HL-60 (cell line): ENCODE results near the gene ENO1.
A peak's percentile ranks its signal among the peaks of the same experiment; 100 is the strongest.

Source experiments
- DNase-seq, 2 experiments: peaks; one replicate each; pipeline ENCODE4 v3.0.0-alpha.2; 2010 to 2020; ENCODE audit warnings: low read depth in 1 of 2, low spot score in 1 of 2
- H3K27ac ChIP-seq: fragments of 250-450 bp; sonication (Bioruptor Pico); replicated peaks from 2 replicates; pipeline ENCODE4 v1.5.1; 2020; ENCODE audit warnings: mild to moderate bottlenecking, moderate library complexity
- H3K27me3 ChIP-seq: fragments of 250-450 bp; sonication (Bioruptor Pico); 2 replicates; pipeline ENCODE4 v1.5.1; 2021; ENCODE audit warnings: mild to moderate bottlenecking, moderate library complexity; ENCODE audit not compliant: insufficient read depth, poor library complexity, severe bottlenecking
- H3K4me3 ChIP-seq: replicated peaks from 2 replicates; pipeline ENCODE4 v1.5.1; 2011; ENCODE audit warnings: mild to moderate bottlenecking, control low read depth, low read length; ENCODE audit not compliant: insufficient read depth
- CTCF ChIP-seq: IDR thresholded peaks from one replicate; pipeline ENCODE4 v1.5.1; 2011; ENCODE audit warnings: low read length, control low read depth, inconsistent platforms; ENCODE audit not compliant: insufficient read depth
- GABPA ChIP-seq: IDR thresholded peaks from 2 replicates; pipeline ENCODE4 v1.6.1; 2012; ENCODE audit warnings: low read depth
- POLR2AphosphoS5 ChIP-seq: IDR thresholded peaks from 2 replicates; pipeline ENCODE4 v1.6.1; 2012; ENCODE audit warnings: low read depth
- REST ChIP-seq: IDR thresholded peaks from 2 replicates; pipeline ENCODE4 v1.6.1; 2012; ENCODE audit warnings: low read depth; ENCODE audit not compliant: insufficient replicate concordance
- SPI1 ChIP-seq: IDR thresholded peaks from 2 replicates; pipeline ENCODE4 v1.6.1; 2012; ENCODE audit warnings: low read depth, mild to moderate bottlenecking, borderline replicate concordance

Gene ENO1

GRCh38 chr1:8883491-8883890 is 5.0 kb upstream of the ENO1 start:
- DNase-seq = no peak
- Histone ChIP-seq H3K27me3 (no peaks in the 10 kb centered on the region), H3K27ac (no peak overlapping the region), H3K4me3 (no peak overlapping the region)
- no peak for TF ChIP-seq CTCF
- TF ChIP-seq SPI1 = no peak
- no peak for TF ChIP-seq REST
- no peak for TF ChIP-seq GABPA
- TF ChIP-seq POLR2AphosphoS5 = no peak

DNA sequence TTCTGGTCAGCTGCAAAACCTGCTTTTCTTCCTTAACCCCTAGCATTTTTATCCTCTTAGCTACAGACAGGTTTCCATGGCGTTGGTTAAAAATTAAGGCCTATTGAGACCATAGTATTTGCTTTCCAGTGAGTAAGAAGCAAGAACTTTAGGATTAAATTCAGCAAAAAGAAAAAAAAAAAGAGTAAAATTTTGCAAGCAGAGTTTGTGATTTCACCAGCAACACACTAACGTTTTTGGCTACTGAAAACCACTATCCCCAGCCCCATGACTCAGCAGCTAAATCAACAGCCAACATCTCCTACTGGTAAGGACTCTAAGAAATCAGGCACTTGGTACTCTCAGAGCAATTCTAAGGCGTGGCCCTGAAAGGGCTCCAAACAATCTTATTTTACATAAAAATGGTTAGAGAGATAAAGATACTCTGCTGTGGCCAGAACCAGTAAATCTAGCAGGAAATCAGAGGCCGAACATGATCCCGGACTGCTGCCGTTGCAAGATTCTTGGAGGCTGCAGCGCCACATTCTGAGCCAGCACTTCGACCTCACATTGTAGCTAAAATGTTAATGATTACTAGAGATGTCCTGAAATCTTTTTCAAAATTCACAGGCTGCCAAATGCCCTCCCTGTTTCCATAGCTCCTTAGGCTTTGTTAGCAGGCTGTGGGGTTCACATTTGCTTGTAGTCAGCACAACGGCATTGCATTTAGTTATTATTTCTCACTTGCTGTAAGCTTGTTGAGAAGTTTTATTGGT is 1.6 kb upstream of the ENO1 start:
- no peak for TF ChIP-seq CTCF
- TF ChIP-seq REST = no peak
- TF ChIP-seq POLR2AphosphoS5 = no peak
- TF ChIP-seq GABPA = no peak
- no peak for TF ChIP-seq SPI1
- no peaks in the 10 kb centered on the region for H3K27me3 ChIP-seq
- peak in 1 of 2 experiments; percentile 90 for DNase-seq
- H3K4me3 ChIP-seq = peak overlapping the region; percentile 89
- H3K27ac ChIP-seq = peak overlapping the region; percentile 99

DNA sequence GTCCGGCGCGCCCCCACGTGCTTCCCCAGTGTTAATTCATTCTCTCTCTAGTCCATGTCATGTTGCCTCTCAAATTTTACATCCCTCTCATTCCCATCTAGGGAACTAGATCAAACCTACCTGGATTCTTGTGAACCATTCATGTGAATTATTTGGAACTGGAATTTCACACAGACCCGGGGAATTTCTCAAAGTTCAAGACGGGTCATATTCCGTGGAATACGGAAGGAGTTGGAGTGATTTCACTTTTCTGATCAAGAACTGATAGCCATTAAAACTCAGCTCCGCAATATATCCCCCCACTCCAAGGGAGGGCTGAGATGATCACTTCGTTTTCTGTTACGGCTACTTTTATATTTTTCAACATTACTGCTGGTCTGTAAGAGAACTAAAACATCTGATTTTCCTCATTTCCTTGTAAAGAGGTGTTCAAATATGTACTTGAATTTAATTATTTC is 1.0 kb upstream of the ENO1 start:
- TF ChIP-seq CTCF = no peak
- no peak for TF ChIP-seq REST
- no peak for TF ChIP-seq SPI1
- TF ChIP-seq POLR2AphosphoS5 = no peak; the same call in 1 of the 2 replicates
- no peak for TF ChIP-seq GABPA
- H3K4me3 ChIP-seq = peak overlapping the region; percentile 89
- no peak for DNase-seq
- peak overlapping the region; percentile 99 for H3K27ac ChIP-seq
- H3K27me3 ChIP-seq = no peaks in the 10 kb centered on the region
